DMS114 treated with DMSO at 0.1 percent for 48 hours (cell line): ENCODE data around the gene PRKAG2.
"Not testable (repeated sequence)": the region's sequence is repeated elsewhere in the genome, so short reads cannot be mapped to it uniquely, and the experiment has no call there.

ENCODE experiments used
- DNase-seq: peaks from one replicate; lab custom pipeline; 2025; ENCODE audit not compliant: unreplicated experiment; lab: John Stamatoyannopoulos, UW

The PRKAG2 gene

GRCh38 chr7:151876899-151877777 is at the start of gene PRKAG2:
TSS of gene PRKAG2 (minus strand) at chr7:151877115. CDS start at chr7:151876620, 495 bp downstream.
- DNase-seq = no peak

DNA sequence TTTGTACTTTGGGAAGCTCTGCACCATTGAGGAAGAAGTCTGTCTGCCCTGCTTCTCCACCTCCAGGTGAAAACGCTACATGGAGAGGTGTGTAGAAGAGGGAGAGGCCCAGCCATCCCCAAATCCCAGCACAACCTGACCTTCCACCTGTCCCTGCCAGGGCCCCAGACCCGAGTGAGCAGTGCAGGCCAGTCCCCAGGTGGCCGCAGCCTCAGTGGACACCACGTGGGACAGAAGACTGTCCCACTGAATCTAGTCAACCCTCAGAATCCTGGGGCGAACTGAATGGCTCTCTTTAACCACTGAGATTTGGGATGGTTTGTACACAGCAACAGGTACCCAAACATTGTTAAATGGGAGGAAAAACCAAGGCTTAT is 49.4 kb upstream of the PRKAG2 start:
- DNase-seq = no peak

DNA sequence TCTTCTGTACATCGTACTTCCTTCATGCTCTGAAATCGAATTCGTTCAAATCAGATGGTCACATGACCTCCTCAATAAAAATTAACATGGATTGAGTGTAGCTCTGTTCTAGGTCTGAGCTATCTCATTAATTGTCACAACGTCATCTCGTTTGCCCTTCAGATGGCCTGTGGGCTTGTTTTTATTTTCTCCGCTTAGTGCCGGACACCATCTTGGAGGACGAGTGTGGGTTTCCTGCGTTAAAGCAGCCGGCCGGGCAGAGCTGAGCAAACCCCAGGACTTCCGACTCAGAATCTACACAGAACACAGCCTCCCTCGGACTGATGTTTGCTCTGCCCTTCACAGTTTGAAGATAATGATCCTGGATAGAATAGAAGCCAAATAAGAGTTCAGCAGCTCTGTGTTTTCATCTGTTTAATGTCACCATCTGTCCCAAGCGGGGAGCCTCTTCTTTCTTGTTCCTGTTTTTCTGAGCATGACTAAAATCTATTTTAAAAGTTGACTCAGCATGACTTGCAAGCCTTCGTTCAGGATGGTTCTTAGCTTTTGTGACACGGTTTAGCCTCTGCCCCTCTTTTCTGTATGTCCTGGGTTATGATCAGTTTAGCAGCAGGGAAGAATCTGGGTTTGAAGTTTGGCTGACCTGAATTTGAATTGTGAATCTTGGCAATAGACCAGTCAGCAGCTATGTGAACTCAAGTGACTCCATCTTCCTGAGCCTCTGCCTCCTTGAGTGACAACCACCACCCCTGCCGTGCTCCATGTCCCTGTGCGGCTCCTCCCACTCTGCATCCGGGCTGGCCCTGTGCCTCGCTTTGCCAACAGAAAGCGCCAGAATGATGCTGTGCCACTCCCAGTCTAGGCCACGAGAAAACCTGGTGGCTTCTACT is 48.8 kb upstream of the PRKAG2 start:
- DNase-seq = no peak

GRCh38 chr7:151924508-151924907 is 47.6 kb upstream of the PRKAG2 start:
- DNase-seq = no peak

DNA sequence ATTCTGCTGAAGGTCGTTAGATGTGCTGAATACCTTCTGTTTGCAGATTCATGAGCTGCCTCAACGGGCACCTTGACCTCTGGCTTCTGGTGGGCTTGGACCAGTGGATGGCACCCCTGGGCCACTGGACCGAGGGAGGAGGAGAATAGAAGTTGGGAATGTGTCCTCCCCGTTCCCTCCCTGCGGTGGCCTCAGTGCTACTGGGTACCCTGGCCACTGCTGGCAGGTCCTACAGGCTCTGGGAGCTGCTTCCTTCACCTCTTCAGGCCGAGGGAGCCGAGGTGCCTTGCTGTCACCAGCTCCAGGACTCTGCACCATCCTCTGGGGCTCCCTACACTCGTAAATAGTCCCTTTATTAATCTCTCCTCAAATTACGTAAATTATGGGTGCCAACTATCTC is 47.1 kb upstream of the PRKAG2 start:
- DNase-seq = no peak

GRCh38 chr7:151923097-151923876 is 46.4 kb upstream of the PRKAG2 start:
- no peak for DNase-seq

DNA sequence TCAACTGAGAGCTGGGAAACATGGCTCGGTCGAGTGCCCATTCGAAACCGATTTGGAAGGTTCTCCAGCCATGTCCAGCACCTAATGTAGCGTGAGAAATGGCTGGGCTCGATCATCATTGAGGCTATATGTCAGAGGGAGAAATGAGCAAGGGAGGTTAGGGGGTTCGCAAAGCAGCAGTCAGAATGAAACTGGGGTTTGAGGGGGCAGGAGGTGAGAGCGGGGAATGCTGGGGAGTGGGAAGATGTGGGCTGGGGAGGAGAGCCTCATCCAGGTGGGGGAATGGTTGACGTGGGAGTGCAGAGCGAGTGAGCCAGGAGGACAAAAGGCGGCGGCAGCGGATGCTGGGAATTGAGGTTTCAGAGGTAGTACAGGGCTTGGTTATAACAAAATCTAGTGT is 44.5 kb upstream of the PRKAG2 start:
- DNase-seq = no peak

DNA sequence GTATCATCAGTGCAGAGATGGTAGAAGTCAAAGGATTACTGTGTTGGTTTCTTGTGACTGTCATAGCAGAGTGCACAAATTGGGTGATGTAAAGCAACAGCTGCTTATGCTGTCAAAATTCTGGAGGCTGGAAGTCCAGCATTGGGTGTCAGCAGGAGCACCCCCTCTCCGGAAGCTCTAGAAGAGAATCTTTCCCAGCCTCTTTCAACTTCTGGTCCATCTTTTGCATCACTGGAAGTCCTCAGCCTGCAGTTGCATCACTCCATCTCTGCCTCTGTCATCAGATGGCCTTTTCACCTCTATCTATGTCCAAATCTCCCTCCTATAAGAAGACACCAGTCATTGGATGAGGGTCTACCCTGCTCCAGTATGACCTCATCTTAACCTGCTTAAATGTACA is 43.6 kb upstream of the PRKAG2 start:
- no peak for DNase-seq

DNA sequence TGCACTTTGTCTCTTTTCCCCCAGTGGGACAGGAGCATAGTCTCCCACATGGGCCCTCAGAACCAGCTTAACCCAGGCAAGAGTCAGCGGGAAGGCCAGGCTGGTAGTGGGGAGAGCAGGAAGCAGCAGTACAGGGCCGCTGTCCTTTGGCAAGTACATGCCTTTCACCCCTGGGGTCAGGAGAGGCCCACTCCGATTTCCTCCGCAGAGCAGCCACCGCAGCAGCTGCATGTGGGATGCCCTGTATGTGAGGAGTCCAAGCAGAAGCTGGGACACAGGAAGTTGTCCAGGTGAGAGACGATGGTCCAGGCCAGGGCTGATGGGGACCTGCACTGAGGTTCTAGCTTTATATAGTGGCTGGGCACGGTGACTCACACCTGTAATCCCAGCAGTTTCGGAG is 42.7 kb upstream of the PRKAG2 start:
- DNase-seq = no peak

- no peak for DNase-seq
Measured at GRCh38 chr7:151918510-151918843, 41.6 kb upstream of the PRKAG2 start.

DNA sequence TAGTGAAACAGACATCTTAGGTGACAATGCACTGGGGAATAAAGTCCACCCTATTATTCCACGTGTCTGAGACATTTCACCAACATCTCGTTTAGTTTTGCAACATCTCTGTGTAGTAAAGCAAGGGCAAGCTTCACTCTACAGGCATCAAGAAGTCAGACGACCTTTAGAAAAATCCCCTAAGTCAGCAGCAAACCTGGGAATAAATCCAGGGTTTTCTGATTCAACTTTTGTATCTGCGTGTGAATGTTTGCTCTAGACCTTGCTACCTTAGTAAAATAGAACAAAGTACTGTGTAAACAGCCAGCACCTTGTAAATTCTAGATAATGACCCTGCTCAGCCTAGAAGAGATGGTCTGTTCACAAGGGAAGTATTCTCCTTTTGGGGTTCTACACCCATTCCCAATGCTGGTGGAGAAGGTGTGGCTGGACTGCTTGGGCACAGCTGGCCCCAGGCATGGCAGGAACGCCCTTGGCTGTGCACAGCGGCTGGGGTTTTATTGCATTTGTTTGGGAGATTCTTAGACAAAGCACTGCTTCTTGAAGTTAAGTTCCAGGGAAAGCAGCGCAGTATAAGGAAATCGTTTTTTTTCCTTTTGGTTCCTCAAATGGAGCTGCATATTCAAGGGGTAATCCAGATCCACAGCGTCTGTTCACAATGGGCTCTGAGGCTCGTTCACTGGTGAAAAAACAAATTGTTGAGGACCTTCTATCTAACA is 41.0 kb upstream of the PRKAG2 start:
- no peak for DNase-seq

DNA sequence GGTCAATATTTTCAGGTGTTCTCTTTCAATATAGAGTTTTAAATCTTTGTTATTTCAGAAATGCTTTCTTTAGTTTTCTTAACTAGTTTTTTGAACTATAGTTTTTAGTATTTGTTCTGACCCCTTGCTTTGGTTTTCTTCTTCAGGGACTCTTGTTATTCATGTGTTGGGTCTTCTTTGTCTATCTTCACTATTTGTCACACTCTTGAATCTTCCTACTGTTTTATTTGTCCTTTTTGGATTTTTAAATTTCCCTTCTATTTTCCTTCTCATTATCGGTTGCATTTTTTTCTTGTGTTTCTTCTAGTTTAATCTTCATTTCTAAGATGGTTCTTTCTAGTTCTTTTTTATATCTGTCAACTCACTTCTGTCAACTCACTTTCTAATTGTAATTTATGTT is 37.1 kb upstream of the PRKAG2 start:
- DNase-seq = no peak

GRCh38 chr7:151910655-151911054 is 33.7 kb upstream of the PRKAG2 start:
- DNase-seq = not testable (repeated sequence)

DNA sequence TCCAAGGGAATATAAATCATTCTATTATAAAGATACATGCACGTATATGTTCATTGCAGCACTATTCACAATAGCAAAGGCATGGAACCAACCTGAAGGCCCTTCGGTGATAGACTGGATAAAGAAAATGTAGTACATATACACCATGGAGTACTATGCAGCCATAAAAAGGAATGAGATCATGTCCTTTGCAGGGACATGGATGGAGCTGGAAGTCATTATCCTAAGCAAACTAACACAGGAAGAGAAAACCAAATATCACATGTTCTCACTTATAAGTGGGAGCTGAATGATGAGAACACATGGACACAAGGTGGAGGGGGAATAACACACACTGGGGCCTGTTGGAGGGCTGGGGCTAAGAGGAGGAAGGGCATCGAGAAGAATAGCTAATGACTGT is 30.2 kb upstream of the PRKAG2 start:
- DNase-seq = not testable (repeated sequence)

GRCh38 chr7:151905766-151906165 is 28.9 kb upstream of the PRKAG2 start:
- DNase-seq = no peak

GRCh38 chr7:151905353-151905752 is 28.4 kb upstream of the PRKAG2 start:
- no peak for DNase-seq

DNA sequence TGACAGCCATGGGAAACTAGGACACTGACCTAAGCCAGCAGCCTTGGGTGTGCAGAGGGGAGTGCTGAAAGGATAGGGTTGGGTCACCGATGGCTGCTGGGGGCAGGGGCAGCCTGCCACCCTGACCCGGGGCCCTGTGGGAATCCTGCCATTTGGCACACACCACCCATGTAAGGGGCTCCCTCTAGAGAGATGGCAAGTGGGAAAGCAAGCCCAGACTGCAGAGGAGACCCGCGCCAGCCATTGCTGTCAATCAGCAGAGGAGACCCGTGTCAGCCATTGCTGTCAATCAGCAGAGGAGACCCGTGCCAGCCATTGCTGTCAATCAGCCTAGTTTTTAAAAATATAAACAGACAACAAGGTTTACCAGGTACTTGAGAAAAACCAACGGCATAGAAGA is 27.4 kb upstream of the PRKAG2 start:
- DNase-seq = no peak

DNA sequence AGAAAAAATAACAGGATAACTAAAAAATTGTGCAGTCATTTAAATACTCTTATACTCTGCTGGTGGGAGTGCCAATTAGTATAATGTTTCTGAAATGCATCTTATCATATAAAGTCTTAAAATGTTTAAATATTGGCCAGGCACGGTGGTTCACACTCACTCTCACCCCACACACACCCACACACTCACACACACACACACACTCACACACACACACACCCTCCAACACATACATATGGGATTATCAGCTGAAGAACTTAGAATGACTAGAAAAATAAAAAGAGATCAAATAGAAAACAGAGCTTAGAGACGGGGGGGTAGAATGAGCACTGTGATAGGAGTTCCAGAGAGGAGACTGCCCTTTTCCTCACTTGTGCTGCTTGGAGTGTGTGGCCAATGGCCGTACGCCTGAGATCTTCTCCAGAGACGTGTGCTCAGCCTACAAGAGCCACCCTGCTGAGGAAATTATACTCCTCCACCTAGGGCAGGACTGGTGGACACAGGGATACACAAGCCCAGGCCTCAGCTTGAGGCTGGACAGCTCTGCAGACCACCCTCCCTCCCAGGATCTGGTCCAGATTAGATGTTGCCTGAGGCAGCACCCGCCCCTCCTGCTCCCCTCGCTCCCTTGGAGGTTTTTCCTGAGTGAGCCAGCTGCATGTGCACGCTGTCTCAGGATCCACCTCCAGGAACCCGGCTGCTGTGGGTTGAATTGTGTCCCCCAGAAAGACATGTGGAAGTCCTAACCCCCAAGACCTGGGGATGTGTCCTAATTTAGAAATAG is 26.5 kb upstream of the PRKAG2 start:
- DNase-seq = no peak

DNA sequence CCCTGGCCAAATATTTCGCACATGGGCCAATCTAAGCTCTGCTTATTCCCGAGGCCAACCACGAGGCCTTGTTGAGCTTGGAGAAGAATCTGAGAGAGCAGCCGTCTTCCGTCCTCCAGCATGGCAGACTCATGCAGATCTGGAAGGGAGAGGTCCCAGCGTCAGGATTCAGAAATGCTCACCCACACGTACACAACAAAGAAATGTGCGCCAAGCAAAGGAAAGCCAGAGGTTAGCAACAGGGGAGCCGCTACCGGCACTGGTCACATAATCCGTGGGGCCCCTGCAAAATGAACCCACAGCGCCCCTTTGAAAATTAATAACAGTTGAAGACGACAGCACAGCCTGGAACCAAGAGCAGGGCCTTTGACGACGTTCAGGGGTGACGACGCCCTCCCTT is 25.4 kb upstream of the PRKAG2 start:
- no peak for DNase-seq

GRCh38 chr7:151901828-151902227 is 24.9 kb upstream of the PRKAG2 start:
- DNase-seq = no peak
